Naive thymus-derived CD8-positive, alpha-beta T cell (primary cell): ENCODE measurements around the gene AHCYL1. TPM values are rescaled to one million over a fixed set of nuclear protein-coding genes. Genes with fewer than 3 reads are reported as not detected.

Experiments
- ATAC-seq, 2 donors: fragments of 150-1000 bp; cut with Tn5 transposase in 1 of 2; sonication (Bioruptor Pico), chemical (Tn5 transposase) in 1 of 2; 1 replicate in 1 of 2; 2 replicates in 1 of 2; pipeline ENCODE4 v1.10.0; 2021; ENCODE audit warnings: mild to moderate bottlenecking in 2 of 2, moderate library complexity in 2 of 2
- POLR2A ChIA-PET: fragments of 350-600 bp; sonication (Branson Sonifier 250); formaldehyde crosslinking; loops from one replicate; lab custom pipeline; 2021; ENCODE audit warnings: antibody characterized with exemption; lab: Charles Lee
- DNase-seq, 10 donors: peaks; one replicate each; pipeline versions ENCODE4 v3.0.0 to v3.0.0-alpha.2; 2020 to 2022
- H3K27ac Mint-ChIP-seq, 10 donors: one replicate each; pipeline ENCODE4 v1.8.0; 2020 to 2022; ENCODE audit warnings: mild to moderate bottlenecking in 10 of 10, mixed read lengths in 10 of 10, moderate library complexity in 4 of 10, inconsistent platforms in 1 of 10
- H3K27me3 Mint-ChIP-seq, 5 donors: one replicate each; pipeline ENCODE4 v1.8.0; 2021 to 2022; ENCODE audit warnings: mixed read lengths in 5 of 5
- H3K36me3 Mint-ChIP-seq, 3 donors: one replicate each; pipeline ENCODE4 v1.8.0; 2020 to 2022; ENCODE audit warnings: mixed read lengths in 3 of 3, mild to moderate bottlenecking in 2 of 3, inconsistent platforms in 1 of 3
- H3K4me1 Mint-ChIP-seq, 4 donors: one replicate each; pipeline ENCODE4 v1.8.0; 2021 to 2022; ENCODE audit warnings: mixed read lengths in 4 of 4
- H3K4me3 Mint-ChIP-seq, 10 donors: one replicate each; pipeline ENCODE4 v1.8.0; 2020 to 2022; ENCODE audit warnings: mild to moderate bottlenecking in 10 of 10, mixed read lengths in 10 of 10, moderate library complexity in 6 of 10, inconsistent platforms in 1 of 10
- H3K9me3 Mint-ChIP-seq, 9 donors: one replicate each; pipeline ENCODE4 v1.8.0; 2020 to 2022; ENCODE audit warnings: mixed read lengths in 9 of 9, mild to moderate bottlenecking in 3 of 9, inconsistent platforms in 1 of 9, moderate library complexity in 1 of 9
- polyA plus RNA-seq, 3 donors: library from polyadenylated mRNA; unstranded; fragments of 300-500 nt; fragmentation: Illumina TruSeq; gene quantifications; one replicate each; pipeline ENCODE4 v1.2.3, GENCODE V29; 2021
- total RNA-seq, 8 experiments: library from RNA in 2 of 8; stranded (reverse) in 2 of 8; gene quantifications; one replicate each; pipeline ENCODE4 v1.2.3 and lab custom pipeline; 2021 to 2026

The AHCYL1 gene
- total and polyA plus RNA-seq, 5 experiments from 2014 or later: 36.8 to 38.6 (median 38.1) TPM

- peaks cover 0 to 3% (median 0%) of the 10 kb centered on the region in 4 donors for H3K4me1 Mint-ChIP-seq
- H3K9me3 Mint-ChIP-seq: no peaks in the 10 kb centered on the region
- DNase-seq: no peak
- H3K4me3 Mint-ChIP-seq: no peak overlapping the region
- H3K36me3 Mint-ChIP-seq: no peaks in the 10 kb centered on the region
- H3K27me3 Mint-ChIP-seq: peaks cover 0 to 20% (median 15%) of the 10 kb centered on the region in 5 donors
- POLR2A ChIA-PET: no interaction called here
- no peak overlapping the region for H3K27ac Mint-ChIP-seq
- no peak for ATAC-seq
Observed at GRCh38 chr1:109977657-109978378, 6.7 kb upstream of the AHCYL1 start.

- peak overlapping the region in 1 of 10 donors; percentile 9 for H3K27ac Mint-ChIP-seq
- H3K4me1 Mint-ChIP-seq: peaks cover 0 to 6% (median 0%) of the 10 kb centered on the region in 4 donors
- peaks cover 0 to 20% (median 15%) of the 10 kb centered on the region in 5 donors for H3K27me3 Mint-ChIP-seq
- H3K4me3 Mint-ChIP-seq: no peak overlapping the region
- DNase-seq (no peak), ATAC-seq (no peak)
- H3K9me3 Mint-ChIP-seq: no peaks in the 10 kb centered on the region
- H3K36me3 Mint-ChIP-seq: no peaks in the 10 kb centered on the region
- POLR2A ChIA-PET: interaction anchor here (1.2 kb wide), 1 partner anchor 43 kb away, joined by 3 read pairs; no protein-coding TSS in a partner anchor
Observed at GRCh38 chr1:109978761-109979488, 5.6 kb upstream of the AHCYL1 start.

GRCh38 chr1:109979489-109980091 is 5.0 kb upstream of the AHCYL1 start:
- no peak overlapping the region for H3K4me3 Mint-ChIP-seq
- POLR2A ChIA-PET: interaction anchor here (1.2 kb wide), 1 partner anchor 44 kb away, joined by 3 read pairs; no protein-coding TSS in a partner anchor
- H3K36me3 Mint-ChIP-seq: no peaks in the 10 kb centered on the region
- DNase-seq (no peak), ATAC-seq (no peak)
- H3K27me3 Mint-ChIP-seq: peaks cover 0 to 20% (median 15%) of the 10 kb centered on the region in 5 donors
- H3K4me1 Mint-ChIP-seq: peaks cover under 1 to 9% (median 2%) of the 10 kb centered on the region in 4 donors
- no peaks in the 10 kb centered on the region for H3K9me3 Mint-ChIP-seq
- H3K27ac Mint-ChIP-seq: no peak overlapping the region

GRCh38 chr1:109980324-109981003 is 4.1 kb upstream of the AHCYL1 start:
- DNase-seq (peak in 2 of 10 donors; percentile 13 to 14), ATAC-seq (no peak)
- H3K36me3 Mint-ChIP-seq: no peaks in the 10 kb centered on the region
- POLR2A ChIA-PET: no interaction called here
- no peaks in the 10 kb centered on the region for H3K9me3 Mint-ChIP-seq
- peak overlapping the region in 2 of 10 donors; percentile 6 to 25 for H3K27ac Mint-ChIP-seq
- H3K27me3 Mint-ChIP-seq: peaks cover 0 to 20% (median 15%) of the 10 kb centered on the region in 5 donors
- peaks cover 5 to 12% (median 9%) of the 10 kb centered on the region in 4 donors for H3K4me1 Mint-ChIP-seq
- H3K4me3 Mint-ChIP-seq: no peak overlapping the region

- Mint-ChIP-seq H3K4me1 (peaks cover 10 to 17% (median 14%) of the 10 kb centered on the region in 4 donors), H3K36me3 (no peaks in the 10 kb centered on the region), H3K9me3 (no peaks in the 10 kb centered on the region), H3K27ac (peak overlapping the region in 4 of 10 donors; percentile 22 to 73 (median 26)), H3K27me3 (peaks cover 0 to 20% (median 15%) of the 10 kb centered on the region in 5 donors), H3K4me3 (no peak overlapping the region)
- ATAC-seq (no peak), DNase-seq (no peak)
- POLR2A ChIA-PET: no interaction called here
Observed at GRCh38 chr1:109981004-109981335, 3.6 kb upstream of the AHCYL1 start.

- Mint-ChIP-seq H3K27ac (peak overlapping the region in 7 of 10 donors; percentile 44 to 100 (median 60)), H3K36me3 (peaks cover 0 to 5% (median 0%) of the 10 kb centered on the region in 3 donors), H3K4me3 (peak overlapping the region in 4 of 10 donors; percentile 48 to 98 (median 80)), H3K27me3 (peaks cover 0 to 4% (median 1%) of the 10 kb centered on the region in 5 donors), H3K9me3 (no peaks in the 10 kb centered on the region), H3K4me1 (peaks cover 22 to 42% (median 40%) of the 10 kb centered on the region in 4 donors)
- no peak for ATAC-seq
- POLR2A ChIA-PET: interaction anchor here (0.6 to 3.9 kb wide), 13 partner anchors 18 to 500 kb away, joined by 3 to 32 read pairs (median 4); partner anchors contain the start of genes ATXN7L2, CYB561D1 and GNAI3
- DNase-seq: no peak
Observed at GRCh38 chr1:109983380-109984189, 980 bp upstream of the AHCYL1 start.

- Mint-ChIP-seq H3K27me3 (peaks cover 0 to 1% (median 0%) of the 10 kb centered on the region in 5 donors), H3K36me3 (peaks cover 0 to 5% (median 0%) of the 10 kb centered on the region in 3 donors), H3K9me3 (no peaks in the 10 kb centered on the region), H3K4me3 (peak overlapping the region in 3 of 10 donors; percentile 97 to 99 (median 98)), H3K4me1 (peaks cover 22 to 47% (median 45%) of the 10 kb centered on the region in 4 donors), H3K27ac (peak overlapping the region in 8 of 10 donors; percentile 56 to 100 (median 98))
- POLR2A ChIA-PET: interaction anchor here (0.5 to 3.9 kb wide), 20 partner anchors 10 to 563 kb away, joined by 3 to 32 read pairs (median 4); partner anchors contain the start of genes AMPD2, ATXN7L2, CYB561D1 and GNAI3
- no peak for DNase-seq
- ATAC-seq: peak in 1 of 2 donors; percentile 2
Observed at GRCh38 chr1:109984190-109984455, 442 bp upstream of the AHCYL1 start.

- H3K27ac Mint-ChIP-seq: peak overlapping the region; percentile 74 to 100 (median 98)
- DNase-seq (peak in 2 of 10 donors; percentile 5 to 9), ATAC-seq (no peak)
- peak overlapping the region; percentile 96 to 99 (median 98) for H3K4me3 Mint-ChIP-seq
- POLR2A ChIA-PET: interaction anchor here (0.6 to 3.9 kb wide), 13 partner anchors 9 to 502 kb away, joined by 3 to 32 read pairs (median 4); partner anchors contain the start of genes AMPD2, ATXN7L2, GNAI3 and GNAT2
- no peaks in the 10 kb centered on the region for H3K9me3 Mint-ChIP-seq
- H3K4me1 Mint-ChIP-seq: peaks cover 22 to 56% (median 50%) of the 10 kb centered on the region in 4 donors
- H3K36me3 Mint-ChIP-seq: peaks cover 0 to 11% (median 0%) of the 10 kb centered on the region in 3 donors
- H3K27me3 Mint-ChIP-seq: no peaks in the 10 kb centered on the region
Observed at GRCh38 chr1:109985247-109986053, 885 bp downstream of the AHCYL1 start.

- peak overlapping the region; percentile 47 to 100 (median 98) for H3K27ac Mint-ChIP-seq
- peak overlapping the region; percentile 96 to 99 (median 98) for H3K4me3 Mint-ChIP-seq
- no peak for ATAC-seq
- H3K36me3 Mint-ChIP-seq: peaks cover 0 to 13% (median 0%) of the 10 kb centered on the region in 3 donors
- no peaks in the 10 kb centered on the region for H3K27me3 Mint-ChIP-seq
- no peaks in the 10 kb centered on the region for H3K9me3 Mint-ChIP-seq
- peaks cover 22 to 61% (median 53%) of the 10 kb centered on the region in 4 donors for H3K4me1 Mint-ChIP-seq
- POLR2A ChIA-PET: interaction anchor here (0.9 to 3.9 kb wide), 5 partner anchors 18 to 437 kb away, joined by 3 to 32 read pairs (median 5); partner anchors contain the start of gene GNAI3
- no peak for DNase-seq
Observed at GRCh38 chr1:109986054-109986444, 1.5 kb downstream of the AHCYL1 start.

- Mint-ChIP-seq H3K36me3 (peaks cover 0 to 13% (median 2%) of the 10 kb centered on the region in 3 donors), H3K27ac (peak overlapping the region in 2 of 10 donors; percentile 52 to 66), H3K4me3 (no peak overlapping the region), H3K9me3 (no peaks in the 10 kb centered on the region), H3K4me1 (peaks cover 26 to 74% (median 60%) of the 10 kb centered on the region in 4 donors), H3K27me3 (no peaks in the 10 kb centered on the region)
- ATAC-seq (no peak), DNase-seq (no peak)
- POLR2A ChIA-PET: no interaction called here
Observed at GRCh38 chr1:109988349-109988914, 3.9 kb downstream of the AHCYL1 start.
